HG02763 (cell line): ENCODE data around the gene MAGI1.
"Not testable (repeated sequence)": the region's sequence is repeated elsewhere in the genome, so short reads cannot be mapped to it uniquely, and the experiment has no call there.

Experiments
- ATAC-seq: cut with Tn5 transposase; IDR thresholded peaks from one replicate; pipeline ENCODE4 v1.9.1; 2021; ENCODE audit warnings: mild to moderate bottlenecking, moderate library complexity; ENCODE audit not compliant: unreplicated experiment

MAGI1 gene

DNA sequence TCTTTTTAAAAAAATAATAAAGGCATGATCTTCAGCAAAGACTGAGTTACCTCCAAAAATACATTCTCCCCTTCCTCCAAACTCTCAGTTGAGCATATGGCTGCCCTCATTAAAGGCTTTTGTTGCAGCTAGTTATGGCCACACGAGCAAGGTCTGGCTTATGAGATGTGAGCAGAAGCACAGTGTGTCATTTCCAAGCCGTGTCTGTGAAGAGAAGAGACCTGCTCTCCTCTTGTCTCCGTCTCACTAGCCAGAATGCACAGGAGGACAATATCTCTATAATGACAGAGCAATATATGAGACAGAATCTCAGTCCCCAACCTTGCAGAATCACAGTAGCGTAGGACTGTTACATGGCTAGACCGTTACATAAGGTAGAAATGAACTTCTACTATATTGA lies 152.3 kb downstream of the MAGI1 start:
- ATAC-seq, result no peak

DNA sequence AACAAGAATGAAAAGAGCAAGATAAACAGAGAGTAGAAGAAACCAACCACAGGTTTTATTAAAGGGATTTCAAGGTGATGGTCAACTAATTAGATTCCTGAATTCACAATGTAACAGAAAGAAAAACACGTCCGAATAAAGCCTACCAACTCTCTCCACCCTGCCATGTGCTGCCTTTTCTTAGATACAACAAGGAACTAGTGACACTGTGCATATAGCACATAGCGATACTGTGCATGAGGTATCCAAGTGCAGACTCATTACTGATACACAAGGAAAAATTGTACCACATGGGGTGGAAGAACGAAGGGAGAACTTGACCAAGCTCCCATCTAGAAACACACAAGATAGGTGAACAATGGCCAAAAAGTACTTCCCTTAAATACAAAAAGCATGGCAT lies 154.6 kb downstream of the MAGI1 start:
- ATAC-seq, result no peak

DNA sequence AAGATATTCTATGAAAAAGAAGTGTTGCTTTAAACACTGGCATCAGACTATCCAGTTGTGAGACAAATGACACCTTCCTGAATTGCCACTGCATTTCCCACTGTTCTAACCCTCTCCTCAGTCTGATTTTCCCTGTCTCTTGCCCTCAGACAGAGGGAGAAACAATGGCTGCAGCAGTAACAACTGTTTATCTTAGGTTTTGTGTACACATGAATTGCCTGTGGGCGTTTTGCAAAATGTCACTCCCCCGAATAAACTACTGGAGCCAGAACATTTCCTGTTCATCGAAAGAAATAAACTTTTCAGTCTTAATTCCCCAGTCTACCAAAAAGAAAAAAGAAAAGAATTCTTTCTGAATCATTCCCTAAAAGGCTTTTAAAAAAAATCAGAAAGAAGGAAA lies 155.1 kb downstream of the MAGI1 start:
- ATAC-seq, result no peak

DNA sequence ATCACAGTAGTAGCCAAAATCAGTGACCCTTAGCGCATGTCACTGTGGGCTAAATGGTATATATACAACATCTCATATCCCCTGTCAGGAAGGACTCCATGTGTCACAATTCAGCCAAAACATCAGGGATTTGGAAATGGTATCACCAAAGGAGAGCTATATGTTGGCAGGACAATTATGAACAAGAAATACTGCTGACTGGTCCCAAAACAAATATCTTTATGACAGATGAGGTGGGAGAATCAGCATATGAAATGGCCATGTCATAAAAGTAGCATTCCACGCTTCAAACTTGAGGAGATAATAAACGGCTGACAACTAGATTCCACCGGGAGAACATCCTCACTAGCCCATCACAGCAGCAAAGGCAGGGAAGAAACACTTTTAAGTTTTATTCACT lies 158.4 kb downstream of the MAGI1 start:
- no peak for ATAC-seq

DNA sequence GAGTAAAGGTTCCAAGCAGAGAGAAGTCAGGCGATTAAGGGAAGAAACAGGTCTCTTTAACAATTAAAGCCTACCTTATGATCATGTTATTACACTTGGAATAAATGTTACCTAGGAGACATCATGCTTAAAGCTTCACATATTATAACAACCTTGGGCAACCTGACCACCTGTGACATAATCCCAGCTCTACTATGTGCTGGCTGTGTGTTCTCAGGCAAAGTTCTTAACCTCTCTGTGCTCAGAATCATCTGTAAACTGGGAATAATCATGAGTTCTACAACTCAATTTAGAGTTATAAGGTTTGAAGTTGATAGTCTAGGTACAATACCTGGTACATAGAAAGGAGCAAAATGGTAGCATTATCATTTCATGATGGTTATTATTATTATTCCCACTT lies 159.3 kb downstream of the MAGI1 start:
- no peak for ATAC-seq

DNA sequence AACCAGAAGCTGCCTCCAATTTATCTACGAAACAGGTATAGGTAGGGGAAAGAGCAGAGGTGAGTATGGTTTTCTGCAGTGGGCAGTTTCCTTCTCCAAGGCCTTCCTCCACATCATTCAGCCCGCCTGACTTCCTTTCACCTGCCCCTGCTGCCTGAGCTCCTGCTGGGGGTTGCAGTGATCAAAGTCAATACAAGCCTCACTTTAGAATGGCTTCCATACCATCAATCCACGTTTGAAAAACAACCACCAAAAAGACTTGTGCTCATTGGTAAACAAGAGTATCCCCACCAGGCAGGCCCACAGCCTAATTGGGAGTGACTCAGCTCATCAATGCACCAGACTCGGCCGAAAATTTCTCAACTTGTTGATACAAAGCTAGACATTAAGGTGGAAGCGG lies 159.9 kb downstream of the MAGI1 start:
- ATAC-seq, result no peak

DNA sequence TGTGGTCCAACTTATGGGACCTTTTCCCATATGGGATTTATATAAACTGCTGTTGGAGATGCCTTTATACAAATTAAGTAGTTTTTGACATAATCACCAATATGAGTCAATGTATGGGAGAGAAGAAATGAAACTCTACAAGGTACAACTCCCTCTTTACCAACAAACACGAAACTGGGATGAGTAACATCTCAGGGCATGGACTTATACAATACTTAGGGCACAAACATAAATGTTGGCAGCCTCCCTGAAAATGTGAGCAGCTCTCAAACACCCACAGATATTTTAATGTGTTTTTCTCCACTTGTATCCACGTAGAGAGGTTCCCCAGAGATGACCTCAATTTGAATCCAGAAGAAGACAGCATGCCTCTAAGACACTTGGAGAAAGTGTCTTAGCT lies 161.6 kb downstream of the MAGI1 start:
- ATAC-seq, result no peak

DNA sequence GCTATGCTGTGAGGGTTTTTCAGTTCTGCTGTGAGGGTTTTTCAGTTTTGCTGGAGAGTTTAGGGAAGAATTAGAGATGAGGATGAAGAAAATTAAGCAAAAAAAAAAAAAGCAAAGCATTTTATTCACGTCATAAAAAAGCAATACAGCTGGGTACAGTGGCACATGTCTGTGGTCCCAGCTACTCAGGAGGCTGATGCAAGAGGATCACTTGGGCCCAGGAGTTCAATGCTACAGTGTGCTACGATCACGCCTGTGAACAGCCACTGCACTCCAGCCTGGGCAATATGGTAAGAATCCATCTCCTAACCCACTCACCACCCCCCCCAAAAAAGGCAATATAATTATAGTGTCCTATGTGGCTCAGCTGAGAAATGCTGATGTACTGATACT lies 162.7 kb downstream of the MAGI1 start:
- ATAC-seq, result no peak

DNA sequence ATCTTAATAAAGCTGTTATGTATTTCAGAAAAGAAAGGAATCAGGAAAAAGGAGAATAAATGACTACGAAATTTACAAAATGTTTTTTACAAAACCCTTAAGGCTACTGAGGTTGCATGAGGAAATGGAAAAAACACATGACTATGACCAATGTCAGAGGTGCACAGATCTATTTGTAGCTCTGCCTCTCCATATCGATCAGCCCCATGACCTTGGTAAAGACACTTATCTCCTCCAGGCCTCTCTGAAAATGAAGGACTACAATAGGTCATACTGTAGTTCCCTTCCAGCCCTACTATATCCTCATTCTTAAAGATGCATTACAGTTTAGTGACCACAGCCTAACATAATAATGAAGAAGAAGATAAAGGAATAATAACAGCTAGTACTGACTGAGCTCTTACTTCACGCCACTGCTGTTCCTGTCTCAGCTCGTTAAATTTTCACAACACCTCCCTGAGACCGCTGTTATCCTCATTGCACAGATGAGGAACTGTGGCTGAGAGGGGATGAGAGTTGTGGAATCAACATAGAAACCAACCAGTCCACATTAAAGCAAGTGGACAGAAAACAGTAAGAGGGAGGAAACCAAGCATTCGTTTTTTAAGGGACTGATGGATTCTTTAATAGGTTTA lies 163.2 kb downstream of the MAGI1 start:
- ATAC-seq, result no peak

DNA sequence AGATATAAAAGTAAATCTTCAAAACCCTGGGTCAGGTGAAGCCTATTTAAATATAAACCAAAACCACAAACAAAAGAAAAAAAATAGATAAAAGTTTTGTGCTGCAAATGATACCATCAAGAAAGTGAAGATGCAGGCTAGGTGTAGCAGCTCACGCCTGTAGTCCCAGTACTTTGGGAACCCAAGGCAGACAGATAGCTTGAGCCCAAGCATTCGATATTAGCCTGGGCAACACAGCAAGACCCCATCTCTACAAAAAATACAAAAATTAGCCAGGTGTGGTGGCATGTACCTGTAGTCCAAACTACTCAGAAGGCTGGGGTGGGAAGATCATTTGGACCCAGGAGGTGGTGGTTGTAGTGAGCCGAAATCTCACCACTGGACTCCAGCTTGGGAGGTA lies 164.8 kb downstream of the MAGI1 start:
- ATAC-seq, result no peak

DNA sequence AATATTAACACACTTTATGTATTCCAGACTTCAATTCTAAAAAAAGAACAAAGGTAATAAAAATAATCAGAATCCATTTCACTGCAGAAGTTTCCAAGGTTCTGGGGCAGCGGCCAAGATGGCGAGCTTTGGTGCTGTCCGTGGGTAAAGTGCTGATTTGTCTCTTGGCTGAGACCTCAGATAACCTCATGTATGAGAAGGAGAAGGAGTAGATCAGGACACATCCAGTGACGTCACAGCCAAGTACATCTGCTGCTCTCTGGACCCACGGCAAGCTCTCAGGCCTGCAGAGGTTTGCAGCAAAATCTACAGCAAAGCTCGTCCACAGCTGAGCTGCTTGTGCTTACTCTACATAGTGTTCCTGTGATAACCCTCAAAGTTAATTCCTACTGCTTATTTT lies 165.7 kb downstream of the MAGI1 start:
- ATAC-seq, result no peak

DNA sequence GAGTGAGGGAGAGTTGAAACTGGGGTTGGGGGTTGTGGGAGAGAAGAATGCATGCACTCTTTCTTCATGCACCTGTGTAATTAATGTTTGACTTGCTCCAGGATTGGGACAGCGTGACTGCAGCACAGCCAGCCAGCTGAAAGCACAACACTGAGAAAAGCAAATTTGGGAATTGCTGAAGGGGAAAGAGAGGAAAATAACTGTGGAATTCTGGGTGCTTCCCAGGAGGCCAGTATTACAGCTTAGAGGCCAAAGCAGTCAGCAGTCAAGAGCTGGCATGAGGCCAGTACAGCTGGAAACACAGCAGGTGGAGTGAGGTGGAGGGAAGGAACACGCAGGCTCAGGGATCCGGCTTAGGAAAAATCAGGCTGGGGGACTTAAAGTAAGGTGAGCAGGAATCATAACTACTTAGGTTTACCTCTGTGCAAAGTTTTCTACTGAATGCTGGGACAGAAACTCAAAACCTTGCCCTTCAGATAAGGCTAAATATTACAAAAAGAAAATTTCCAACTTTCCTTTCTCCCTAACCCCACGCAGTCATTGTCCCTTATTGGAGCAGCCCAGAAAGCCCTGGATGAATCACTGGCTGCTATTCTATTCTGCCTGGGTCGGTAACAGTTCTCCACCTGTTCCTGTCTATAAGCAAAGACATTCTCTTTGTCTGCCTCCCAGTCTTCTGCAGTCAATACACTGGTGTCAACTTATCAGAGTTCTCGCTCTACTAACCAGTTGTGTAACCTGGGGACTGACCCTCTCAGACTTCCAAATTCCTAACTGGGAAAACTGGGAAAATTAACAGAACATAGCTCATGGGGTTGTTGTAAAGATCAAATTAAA lies 167.2 kb downstream of the MAGI1 start:
- ATAC-seq, result no peak

DNA sequence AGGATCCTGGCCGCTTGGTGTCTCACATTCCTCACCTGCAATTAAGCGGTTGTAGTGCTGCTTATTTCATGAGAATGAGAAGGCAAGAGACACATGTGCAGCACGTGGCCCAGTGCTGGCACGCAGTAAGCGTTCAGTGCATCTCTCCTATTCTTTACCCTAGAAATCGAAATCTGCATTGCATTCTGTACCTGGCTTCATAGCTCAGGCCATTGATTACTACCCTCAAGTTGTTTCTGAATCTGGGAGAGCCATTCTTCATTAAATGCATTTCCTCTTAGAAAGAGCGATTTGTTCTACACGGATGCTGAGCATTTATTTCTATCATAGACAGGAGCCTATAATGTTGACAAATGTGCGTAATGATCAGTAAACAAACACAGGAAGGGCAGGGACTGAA lies 168.9 kb downstream of the MAGI1 start:
- ATAC-seq, result no peak

DNA sequence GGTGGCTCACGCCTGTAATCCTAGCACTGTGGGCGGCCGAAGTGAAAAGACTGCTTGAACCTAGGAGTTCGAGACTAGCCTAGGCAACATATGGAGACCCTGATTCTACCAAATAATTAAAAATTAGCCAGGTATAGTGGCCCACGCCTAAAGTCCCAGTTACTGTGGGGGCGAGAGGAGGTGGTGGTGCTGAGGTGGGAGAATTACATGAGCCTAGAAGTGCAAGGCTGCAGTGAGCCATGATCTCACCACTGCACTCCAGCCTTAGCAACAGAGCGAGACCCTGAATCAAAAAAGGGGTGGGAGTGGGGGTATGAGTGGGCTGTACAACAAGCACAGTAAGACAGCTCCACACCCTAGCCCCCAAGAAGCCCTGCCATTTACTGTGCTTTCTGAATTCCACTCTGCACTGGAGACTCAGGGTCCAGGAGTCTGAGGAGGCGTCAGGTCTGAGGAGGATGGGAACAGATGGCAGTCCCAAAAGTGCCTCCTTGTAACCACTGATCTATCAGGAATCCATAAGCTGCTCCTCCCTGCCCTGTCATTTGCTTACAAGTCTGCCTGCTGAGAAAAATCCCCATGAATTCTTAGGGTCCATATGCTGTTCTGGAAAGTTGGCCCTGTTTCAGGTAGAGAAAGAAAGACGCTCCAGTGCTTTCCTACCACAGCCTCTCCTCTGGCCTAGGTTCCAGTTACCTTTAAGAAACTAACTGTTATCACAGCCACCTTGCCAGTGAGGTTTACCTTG lies 171.1 kb downstream of the MAGI1 start:
- ATAC-seq, result no peak

DNA sequence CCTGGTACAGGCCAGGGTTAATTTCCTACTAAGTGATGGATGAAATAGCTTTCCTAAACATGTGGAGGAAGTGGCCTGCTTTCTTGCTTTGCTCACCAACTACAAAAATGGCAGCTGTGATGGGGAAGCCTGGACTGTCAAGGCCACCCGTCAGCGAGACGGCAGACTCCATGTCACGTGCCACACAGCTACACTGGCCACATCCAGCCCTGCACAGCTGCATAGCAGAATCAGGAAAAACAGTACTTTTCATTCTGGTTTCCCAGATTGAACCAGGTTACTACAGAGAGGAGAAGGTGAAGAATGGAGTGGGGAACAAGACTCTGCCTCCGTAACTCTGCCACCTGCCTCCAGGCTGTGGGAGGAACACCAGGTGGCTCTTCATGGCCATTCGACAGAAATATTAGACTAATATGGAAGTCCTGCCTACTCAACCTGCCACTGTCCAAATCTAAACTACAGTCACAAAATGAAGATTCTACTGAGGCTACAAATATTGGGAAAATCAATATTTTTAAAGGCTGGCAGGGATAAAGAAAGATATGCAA lies 174.3 kb downstream of the MAGI1 start:
- no peak for ATAC-seq

DNA sequence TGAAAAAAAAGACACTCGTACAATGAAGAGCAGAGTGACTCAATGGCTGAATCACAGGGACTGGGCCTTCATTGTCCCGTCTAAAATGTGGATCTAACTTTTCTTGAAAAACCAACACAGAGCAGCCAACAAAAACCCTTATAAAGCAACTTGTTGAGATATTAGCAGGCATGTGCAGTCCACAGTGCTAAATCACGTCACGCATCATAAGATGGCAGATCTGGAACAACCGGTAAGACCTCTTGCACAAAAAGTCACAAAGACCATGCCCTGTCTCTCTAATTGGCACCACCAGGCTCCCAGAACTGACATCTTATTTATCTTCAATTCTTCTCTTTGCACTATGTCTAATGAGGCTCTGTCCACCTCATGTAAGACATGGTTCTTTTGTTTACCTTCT lies 177.0 kb downstream of the MAGI1 start:
- no peak for ATAC-seq

DNA sequence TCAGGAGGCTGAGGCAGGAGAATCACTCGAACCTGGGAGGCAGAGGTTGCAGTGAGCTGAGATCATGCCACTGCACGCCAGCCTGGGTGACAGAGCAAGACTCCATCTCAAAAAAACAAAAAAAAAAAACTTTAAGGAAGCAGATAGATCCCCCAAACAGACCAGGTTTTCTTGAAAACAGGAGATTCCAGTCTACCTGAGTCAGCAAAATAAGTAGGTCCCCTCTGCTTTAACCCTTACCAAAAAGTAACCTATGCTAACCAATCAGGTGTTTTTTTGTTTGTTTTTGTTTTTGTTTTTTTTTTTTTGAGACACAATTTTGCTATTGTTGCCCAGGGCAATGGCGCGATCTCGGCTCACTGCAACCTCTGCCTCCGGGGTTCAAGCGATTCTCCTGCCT lies 179.1 kb downstream of the MAGI1 start:
- not testable (repeated sequence) for ATAC-seq

DNA sequence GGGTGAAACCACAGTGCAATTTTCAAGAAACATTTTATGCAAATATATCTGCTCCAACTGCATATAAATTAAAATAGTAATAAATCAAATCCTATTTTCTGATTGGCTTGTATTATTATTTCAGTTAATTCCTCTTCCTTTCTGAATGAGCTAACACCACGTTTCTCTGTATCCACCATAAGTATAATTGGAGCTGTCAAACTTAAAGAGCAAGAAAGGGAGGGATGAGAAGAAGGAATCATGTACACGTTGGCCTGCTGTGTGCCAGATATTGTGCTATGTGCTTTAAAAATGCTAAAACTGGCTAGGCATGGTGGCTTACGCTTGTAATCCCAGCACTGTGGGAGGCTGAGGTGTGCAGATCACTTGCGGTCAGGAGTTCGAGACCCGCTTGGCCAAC lies 180.0 kb downstream of the MAGI1 start:
- ATAC-seq, result no peak

DNA sequence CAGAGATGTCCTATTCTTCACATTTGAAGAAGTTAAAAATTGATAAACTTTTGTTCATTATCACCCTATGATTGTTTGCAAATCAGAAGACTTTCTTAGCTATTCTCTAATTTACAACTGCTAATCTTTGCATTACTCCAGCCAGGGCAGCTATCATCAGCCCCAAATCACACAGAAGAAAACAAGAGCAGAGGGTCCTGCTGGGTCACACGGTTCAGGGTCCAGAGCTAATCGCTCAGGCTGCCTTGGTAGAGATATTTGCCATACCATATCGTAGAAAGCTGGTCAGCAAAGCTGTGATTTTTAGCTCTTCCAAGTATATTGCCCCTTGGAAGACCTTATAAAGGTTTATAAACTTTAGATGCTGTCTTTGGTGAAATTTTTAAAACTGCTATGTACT lies 181.4 kb downstream of the MAGI1 start:
- ATAC-seq, result no peak

DNA sequence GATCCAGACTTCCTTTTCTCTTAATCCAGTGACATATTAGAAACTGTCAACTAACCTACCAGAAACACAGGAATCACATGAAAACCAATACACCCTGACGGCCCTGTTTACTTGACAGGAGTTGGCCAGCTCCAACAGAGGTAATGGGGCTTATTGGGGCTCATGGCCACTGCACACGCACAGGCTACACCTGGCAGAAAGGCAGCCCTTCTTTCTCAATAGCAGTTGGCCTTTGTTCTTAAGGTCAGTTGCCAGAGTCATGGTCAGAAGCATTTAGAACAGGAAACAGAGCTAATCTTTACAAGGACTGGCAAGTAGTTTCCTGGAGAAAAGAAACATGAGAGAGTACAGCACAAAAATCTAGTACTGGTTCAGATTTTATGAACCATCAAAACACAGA lies 181.8 kb downstream of the MAGI1 start:
- no peak for ATAC-seq

DNA sequence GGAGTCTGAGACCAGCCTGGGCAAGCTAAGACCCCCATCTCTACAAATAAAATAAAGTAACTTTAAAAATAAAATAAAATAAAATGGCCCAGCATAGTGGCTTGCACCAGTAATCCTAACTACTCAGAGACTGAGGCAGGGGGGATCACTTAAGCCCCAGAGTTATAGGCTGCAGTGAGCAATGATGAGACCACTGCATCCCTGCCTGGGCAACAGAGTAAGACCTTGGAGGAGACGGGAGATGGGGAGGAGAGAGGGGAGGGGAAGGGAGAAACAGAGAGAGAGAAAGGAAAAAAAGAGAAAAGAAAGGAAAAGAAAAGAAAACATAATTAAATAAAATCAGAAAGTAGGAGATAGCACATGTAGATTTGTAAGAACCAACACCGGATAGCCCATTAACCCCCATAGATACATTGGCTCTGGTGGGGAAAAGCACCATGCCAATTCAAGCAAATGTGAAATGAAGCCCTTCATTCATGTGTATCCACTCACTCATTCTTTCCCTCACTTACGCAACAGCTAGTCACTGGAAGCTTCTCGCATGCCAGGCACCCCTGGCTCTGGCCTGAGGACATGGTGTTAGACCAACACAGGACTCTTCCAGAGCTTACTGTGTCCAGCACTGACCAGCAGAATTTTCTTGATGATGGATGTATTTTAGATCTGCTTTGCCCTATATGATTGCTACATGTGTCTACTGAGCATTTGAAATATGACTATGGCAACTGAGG lies 183.2 kb downstream of the MAGI1 start:
- ATAC-seq, result no peak
